Activated naive CD8-positive, alpha-beta T cell treated with anti-CD3 and anti-CD28 coated beads for 36 hours (primary cell): ENCODE data around the gene CELF2. TPM values are rescaled to one million over a fixed set of nuclear protein-coding genes. Genes with fewer than 3 reads are reported as not detected.
A peak's percentile ranks its signal among the peaks of the same experiment; 100 is the strongest.

ENCODE experiments used
- DNase-seq: peaks from one replicate; pipeline ENCODE4 v3.0.0; 2021
- H3K27ac Mint-ChIP-seq: one replicate; pipeline ENCODE4 v1.8.0; 2022; ENCODE audit warnings: mild to moderate bottlenecking, moderate library complexity, mixed read lengths
- H3K27me3 Mint-ChIP-seq: one replicate; pipeline ENCODE4 v1.8.0; 2022; ENCODE audit warnings: mild to moderate bottlenecking, mixed read lengths
- H3K36me3 Mint-ChIP-seq: one replicate; pipeline ENCODE4 v1.8.0; 2021; ENCODE audit warnings: mild to moderate bottlenecking, mixed read lengths
- H3K4me1 Mint-ChIP-seq: one replicate; pipeline ENCODE4 v1.8.0; 2021; ENCODE audit warnings: mixed read lengths
- H3K4me3 Mint-ChIP-seq: one replicate; pipeline ENCODE4 v1.8.0; 2022; ENCODE audit warnings: mild to moderate bottlenecking, moderate library complexity, mixed read lengths
- H3K9me3 Mint-ChIP-seq: one replicate; pipeline ENCODE4 v1.8.0; 2022; ENCODE audit warnings: mixed read lengths
- total RNA-seq, 2 experiments: library from RNA; stranded (reverse); gene quantifications; one replicate each; pipeline ENCODE4 v1.2.3, GENCODE V29; 2021

Gene CELF2
- total RNA-seq, 2 experiments from 2014 or later: 137 to 139 TPM

- Mint-ChIP-seq H3K9me3 (peaks cover 1% of the 10 kb centered on the region), H3K4me1 (peaks cover 23% of the 10 kb centered on the region), H3K4me3 (no peak overlapping the region), H3K27ac (peak overlapping the region; percentile 22), H3K36me3 (peaks cover 79% of the 10 kb centered on the region), H3K27me3 (no peaks in the 10 kb centered on the region)
- DNase-seq: no peak
Observed at GRCh38 chr10:11299125-11299524, 281.5 kb downstream of the CELF2 start.

DNA sequence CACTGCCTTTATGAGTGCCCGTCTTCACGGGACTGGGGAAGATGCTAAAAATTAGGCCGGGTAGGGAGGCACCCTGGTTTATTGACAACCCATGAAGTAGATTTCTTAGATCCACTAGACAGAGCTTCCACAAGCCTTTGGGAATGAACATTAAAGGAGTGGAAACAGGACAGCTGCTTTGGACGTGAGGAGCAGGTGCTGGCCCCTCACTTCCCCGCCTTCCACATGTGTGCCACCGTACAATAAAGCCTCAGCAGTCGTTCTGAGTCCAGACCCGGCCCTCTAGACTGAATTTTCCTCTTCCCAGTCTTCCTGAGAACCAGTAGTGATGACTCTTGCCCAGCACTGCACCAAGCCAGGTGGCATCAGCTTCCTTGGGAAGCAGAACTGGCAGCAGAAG, 282.4 kb downstream of the CELF2 start:
- DNase-seq: no peak
- no peaks in the 10 kb centered on the region for H3K27me3 Mint-ChIP-seq
- no peak overlapping the region for H3K4me3 Mint-ChIP-seq

DNA sequence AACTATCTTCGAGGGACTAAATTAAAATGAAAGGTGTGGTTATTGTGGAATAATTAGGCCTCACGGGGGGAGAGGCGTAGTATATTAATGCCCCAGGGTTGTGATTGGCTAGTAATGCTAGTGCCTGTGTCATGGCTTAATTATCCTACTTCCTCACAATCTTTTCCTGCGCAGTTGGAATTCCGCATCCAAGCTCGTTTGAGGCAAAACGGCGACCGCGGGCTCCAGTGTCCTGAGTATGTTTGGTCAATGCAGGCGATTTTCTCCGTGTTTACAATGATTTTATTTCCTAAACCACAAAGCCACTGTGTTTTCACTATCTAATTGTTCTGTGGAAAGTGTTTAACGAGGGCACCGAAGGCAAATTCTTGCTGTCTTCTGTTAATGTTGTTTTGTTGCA, 282.9 kb downstream of the CELF2 start:
- Mint-ChIP-seq H3K27me3 (no peaks in the 10 kb centered on the region), H3K9me3 (peaks cover 2% of the 10 kb centered on the region), H3K4me1 (peaks cover 13% of the 10 kb centered on the region), H3K27ac (peak overlapping the region; percentile 18), H3K4me3 (no peak overlapping the region), H3K36me3 (peaks cover 80% of the 10 kb centered on the region)
- no peak for DNase-seq

More for the DNA sequence above, 282.4 kb downstream of the CELF2 start:
- Mint-ChIP-seq H3K9me3 (peaks cover 2% of the 10 kb centered on the region), H3K36me3 (peaks cover 79% of the 10 kb centered on the region), H3K4me1 (peaks cover 19% of the 10 kb centered on the region), H3K27ac (no peak overlapping the region)

GRCh38 chr10:11301571-11302111, 284.0 kb downstream of the CELF2 start:
- peaks cover 11% of the 10 kb centered on the region for H3K9me3 Mint-ChIP-seq
- H3K27me3 Mint-ChIP-seq: no peaks in the 10 kb centered on the region
- peaks cover 82% of the 10 kb centered on the region for H3K36me3 Mint-ChIP-seq
- no peak overlapping the region for H3K4me3 Mint-ChIP-seq
- peaks cover 4% of the 10 kb centered on the region for H3K4me1 Mint-ChIP-seq
- no peak for DNase-seq
- H3K27ac Mint-ChIP-seq: no peak overlapping the region

DNA sequence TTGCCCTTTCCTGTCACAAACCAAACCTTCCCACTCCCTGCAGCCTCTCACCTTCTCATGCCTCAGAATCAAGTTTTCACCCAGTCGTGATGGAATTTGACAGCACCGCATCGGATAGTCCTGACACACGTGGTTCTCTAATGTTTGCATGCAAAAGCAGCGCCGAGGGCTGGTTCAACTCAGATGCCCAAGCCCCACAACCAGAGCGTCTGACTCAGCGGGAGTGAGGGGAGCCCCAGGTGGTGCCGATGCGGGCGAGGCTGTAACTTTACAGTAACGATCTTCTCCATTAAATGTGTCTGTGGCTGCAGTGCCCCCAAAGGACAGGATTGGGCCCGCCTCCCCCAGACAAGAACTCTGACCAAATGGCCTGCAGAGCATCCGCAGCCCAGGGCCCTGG, 284.5 kb downstream of the CELF2 start:
- H3K4me1 Mint-ChIP-seq: peaks cover 4% of the 10 kb centered on the region
- H3K4me3 Mint-ChIP-seq: no peak overlapping the region
- no peak overlapping the region for H3K27ac Mint-ChIP-seq
- DNase-seq: no peak
- peaks cover 15% of the 10 kb centered on the region for H3K9me3 Mint-ChIP-seq
- H3K27me3 Mint-ChIP-seq: no peaks in the 10 kb centered on the region
- H3K36me3 Mint-ChIP-seq: peaks cover 82% of the 10 kb centered on the region

DNA sequence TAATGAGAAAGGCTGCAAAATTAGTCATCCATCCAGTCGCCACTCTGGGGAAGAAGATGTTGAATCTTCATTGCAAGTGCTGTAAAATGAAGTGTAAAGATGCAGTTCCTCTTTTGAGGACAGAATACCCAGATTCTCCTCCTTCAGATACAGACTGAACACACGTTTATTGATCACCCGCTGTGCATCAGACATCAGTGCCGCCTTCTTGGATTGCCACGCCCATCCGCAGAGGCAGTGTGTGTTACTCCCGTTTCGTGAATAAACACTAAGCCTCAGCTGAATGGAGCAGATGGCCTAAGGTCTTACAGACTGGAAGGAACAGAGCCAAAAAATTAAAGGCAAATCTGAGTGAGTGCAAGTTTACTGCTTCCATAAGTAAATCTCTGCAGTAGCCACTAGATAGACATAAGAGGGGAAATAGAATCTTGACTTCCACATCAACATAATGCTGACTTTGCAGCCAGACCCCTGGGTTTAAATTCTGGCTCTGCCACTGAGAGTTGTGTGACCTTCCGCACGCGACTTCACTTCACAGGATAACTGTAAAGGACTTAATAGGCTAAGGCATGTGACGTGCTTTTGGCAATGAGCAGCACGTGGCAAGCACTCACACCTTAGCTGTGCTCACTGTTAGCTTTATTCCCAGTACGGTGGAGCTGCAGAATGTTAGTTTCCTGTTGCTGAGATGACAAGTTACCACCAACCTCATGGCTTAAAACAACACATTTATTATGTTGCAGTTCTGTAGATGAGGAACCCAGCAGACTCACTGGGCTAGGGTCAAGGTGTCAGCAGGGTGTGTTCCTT, 285.9 kb downstream of the CELF2 start:
- Mint-ChIP-seq H3K27ac (peak overlapping the region; percentile 54), H3K36me3 (peaks cover 86% of the 10 kb centered on the region), H3K9me3 (peaks cover 21% of the 10 kb centered on the region), H3K4me3 (no peak overlapping the region), H3K4me1 (peaks cover 4% of the 10 kb centered on the region), H3K27me3 (no peaks in the 10 kb centered on the region)
- DNase-seq: no peak

DNA sequence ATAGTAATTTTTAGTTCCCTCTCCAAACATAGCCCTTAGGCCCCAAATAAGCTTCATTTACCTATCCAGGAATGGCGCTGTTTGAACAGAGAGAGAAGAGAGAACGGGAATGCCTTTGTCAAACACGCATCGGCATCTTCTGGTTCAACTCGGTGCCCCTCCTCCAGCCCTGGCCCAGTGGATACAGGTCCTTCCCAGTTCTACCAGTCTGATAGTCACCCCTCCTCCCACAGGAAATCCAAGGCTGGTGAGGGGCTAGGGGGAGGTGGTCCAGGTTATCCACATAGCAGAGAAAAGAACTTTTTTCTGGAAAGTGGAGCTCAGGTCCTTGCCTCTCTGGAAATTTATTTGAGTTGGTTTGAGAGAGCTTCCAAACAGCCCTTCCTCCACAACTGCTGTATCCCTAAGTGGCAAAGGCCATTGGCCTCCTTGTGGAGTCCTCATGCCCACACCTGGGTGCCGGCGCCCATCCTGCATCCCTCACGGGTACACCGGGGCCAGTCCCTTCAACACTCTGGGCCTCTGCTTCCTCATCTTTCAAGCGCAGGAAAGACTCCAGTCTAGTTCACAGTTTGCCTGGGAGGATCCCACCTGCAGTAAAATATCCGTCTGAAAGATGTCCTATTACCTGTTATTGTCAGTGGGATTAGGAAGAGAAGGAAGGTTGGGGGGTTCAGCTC, 287.4 kb downstream of the CELF2 start:
- no peaks in the 10 kb centered on the region for H3K27me3 Mint-ChIP-seq
- H3K9me3 Mint-ChIP-seq: peaks cover 24% of the 10 kb centered on the region
- no peak for DNase-seq
- no peak overlapping the region for H3K4me3 Mint-ChIP-seq
- H3K4me1 Mint-ChIP-seq: peaks cover 15% of the 10 kb centered on the region
- H3K36me3 Mint-ChIP-seq: peaks cover 93% of the 10 kb centered on the region
- H3K27ac Mint-ChIP-seq: no peak overlapping the region

DNA sequence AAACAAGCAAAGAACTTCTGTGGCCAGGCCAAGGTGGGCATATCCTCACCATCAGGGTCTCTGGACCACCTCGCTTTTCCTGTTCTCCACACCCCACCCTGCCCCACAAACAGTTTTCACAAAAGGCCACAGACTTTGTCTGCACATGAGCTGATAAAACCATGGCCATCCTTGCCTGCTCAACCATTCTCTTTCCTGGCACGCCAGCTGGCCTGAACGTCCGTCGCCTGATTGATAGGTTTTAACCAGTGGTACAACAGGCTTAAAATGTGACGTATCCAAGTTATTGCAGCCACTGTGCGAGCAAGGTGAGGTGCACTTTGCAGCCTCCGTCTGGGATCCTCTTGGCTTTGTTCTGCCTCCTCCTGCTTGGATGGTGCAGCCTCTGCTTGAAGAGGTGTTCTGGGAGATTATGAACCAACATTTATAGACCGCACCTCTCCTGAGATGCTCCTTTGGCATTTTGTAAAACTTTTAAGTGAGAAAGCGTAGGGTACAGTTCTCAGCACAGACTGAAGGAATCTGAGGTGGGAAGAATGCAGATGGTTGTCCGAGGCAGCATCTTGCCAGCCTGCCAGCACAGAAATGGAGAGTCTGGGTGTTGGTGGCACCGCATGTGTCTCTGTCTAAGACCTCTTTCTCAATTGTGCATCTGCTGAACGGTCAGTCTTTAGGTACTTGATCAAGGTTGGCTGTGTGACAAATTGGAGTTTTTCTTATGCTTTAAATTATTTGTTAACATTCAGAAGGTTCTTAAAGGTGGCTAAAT, 288.3 kb downstream of the CELF2 start:
- no peaks in the 10 kb centered on the region for H3K27me3 Mint-ChIP-seq
- H3K27ac Mint-ChIP-seq: no peak overlapping the region
- peaks cover 27% of the 10 kb centered on the region for H3K9me3 Mint-ChIP-seq
- H3K4me1 Mint-ChIP-seq: peaks cover 17% of the 10 kb centered on the region
- DNase-seq: no peak
- peaks cover 93% of the 10 kb centered on the region for H3K36me3 Mint-ChIP-seq
- H3K4me3 Mint-ChIP-seq: no peak overlapping the region

GRCh38 chr10:11307004-11307403, 289.3 kb downstream of the CELF2 start:
- H3K9me3 Mint-ChIP-seq: peaks cover 28% of the 10 kb centered on the region
- DNase-seq: no peak
- peaks cover 25% of the 10 kb centered on the region for H3K4me1 Mint-ChIP-seq
- peaks cover 98% of the 10 kb centered on the region for H3K36me3 Mint-ChIP-seq
- H3K4me3 Mint-ChIP-seq: no peak overlapping the region
- peak overlapping the region; percentile 49 for H3K27ac Mint-ChIP-seq
- H3K27me3 Mint-ChIP-seq: no peaks in the 10 kb centered on the region

GRCh38 chr10:11307937-11308336, 290.3 kb downstream of the CELF2 start:
- no peaks in the 10 kb centered on the region for H3K27me3 Mint-ChIP-seq
- H3K27ac Mint-ChIP-seq: peak overlapping the region; percentile 36

GRCh38 chr10:11311027-11311426, 293.4 kb downstream of the CELF2 start:
- no peak for DNase-seq
- peaks cover 38% of the 10 kb centered on the region for H3K4me1 Mint-ChIP-seq
- no peak overlapping the region for H3K4me3 Mint-ChIP-seq
- no peaks in the 10 kb centered on the region for H3K27me3 Mint-ChIP-seq
- peaks cover 21% of the 10 kb centered on the region for H3K9me3 Mint-ChIP-seq
- peak overlapping the region; percentile 54 for H3K27ac Mint-ChIP-seq
- peaks cover 88% of the 10 kb centered on the region for H3K36me3 Mint-ChIP-seq

More at GRCh38 chr10:11307937-11308336, 290.3 kb downstream of the CELF2 start:
- peaks cover 28% of the 10 kb centered on the region for H3K9me3 Mint-ChIP-seq
- H3K4me3 Mint-ChIP-seq: no peak overlapping the region
- H3K4me1 Mint-ChIP-seq: peaks cover 27% of the 10 kb centered on the region
- no peak for DNase-seq
- H3K36me3 Mint-ChIP-seq: peaks cover 97% of the 10 kb centered on the region

- no peak for DNase-seq
- Mint-ChIP-seq H3K4me3 (no peak overlapping the region), H3K27me3 (no peaks in the 10 kb centered on the region), H3K27ac (peak overlapping the region; percentile 78), H3K4me1 (peaks cover 58% of the 10 kb centered on the region), H3K9me3 (peaks cover 8% of the 10 kb centered on the region), H3K36me3 (peaks cover 86% of the 10 kb centered on the region)
Observed at GRCh38 chr10:11313463-11313862, 295.8 kb downstream of the CELF2 start.

- H3K36me3 Mint-ChIP-seq: peaks cover 80% of the 10 kb centered on the region
- DNase-seq: no peak
- H3K27me3 Mint-ChIP-seq: no peaks in the 10 kb centered on the region
- H3K27ac Mint-ChIP-seq: peak overlapping the region; percentile 81
- peaks cover 72% of the 10 kb centered on the region for H3K4me1 Mint-ChIP-seq
- H3K4me3 Mint-ChIP-seq: no peak overlapping the region
- no peaks in the 10 kb centered on the region for H3K9me3 Mint-ChIP-seq
Observed at GRCh38 chr10:11317936-11318670, 300.4 kb downstream of the CELF2 start.

DNA sequence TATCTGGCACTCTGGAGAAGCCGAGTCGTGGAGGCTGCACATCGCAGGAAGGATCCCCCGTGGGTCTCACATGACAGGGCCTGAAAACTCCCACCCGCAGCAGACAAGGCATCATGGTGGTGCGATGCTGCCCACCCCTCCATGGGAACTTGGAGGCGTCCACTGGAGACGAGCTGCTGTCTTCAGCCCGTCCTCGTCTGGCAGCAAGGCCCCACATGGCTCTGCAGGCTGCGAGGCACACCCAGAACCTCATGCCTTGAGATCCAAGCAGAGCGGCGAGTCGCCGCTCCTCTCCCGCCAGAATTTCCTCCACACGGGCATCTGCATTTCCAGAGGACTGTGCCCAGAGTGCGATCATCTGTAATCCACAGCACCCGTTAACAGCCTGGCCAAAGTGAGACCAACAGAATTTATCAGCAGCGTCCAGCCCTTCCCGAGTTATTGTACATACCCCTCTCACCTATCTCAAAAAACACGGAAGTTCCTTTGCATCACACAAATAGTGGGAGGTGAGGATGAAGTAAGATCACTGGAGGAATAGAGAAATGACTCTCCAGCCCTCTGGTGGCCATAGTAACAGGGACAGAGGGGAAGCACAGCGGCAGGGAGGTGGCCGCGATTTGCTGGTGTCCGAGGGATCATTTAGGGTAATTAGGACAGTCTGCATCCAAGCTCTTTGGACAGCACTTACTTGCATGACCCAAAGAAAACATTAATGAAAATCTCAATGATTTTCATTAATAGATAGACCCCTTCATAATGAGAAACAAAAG, 301.3 kb downstream of the CELF2 start:
- Mint-ChIP-seq H3K36me3 (peaks cover 80% of the 10 kb centered on the region), H3K27me3 (no peaks in the 10 kb centered on the region), H3K4me3 (no peak overlapping the region), H3K4me1 (peaks cover 68% of the 10 kb centered on the region), H3K27ac (peak overlapping the region; percentile 81), H3K9me3 (no peaks in the 10 kb centered on the region)
- no peak for DNase-seq
